K562 (cell line): ENCODE data around the gene RXRA. TPM values are rescaled to one million over a fixed set of nuclear protein-coding genes. Genes with fewer than 3 reads are reported as not detected.

Experiments
- BACH1 ChIP-seq: fragments of 200-800 bp; sonication (Bioruptor generic); IDR thresholded peaks from 2 replicates; pipeline ENCODE4 v1.6.1; 2016; ENCODE audit warnings: missing genetic modification characterization, missing compliant biosample characterization
- COPS2 ChIP-seq: fragments of 450-650 bp; conservative IDR thresholded peaks from 2 replicates; pipeline ENCODE4 v1.6.1; 2016; ENCODE audit warnings: mild to moderate bottlenecking, moderate library complexity
- ELF1 ChIP-seq: fragments of 200-800 bp; sonication (Bioruptor generic); IDR thresholded peaks from 2 replicates; pipeline ENCODE4 v1.6.1; 2016; ENCODE audit warnings: missing genetic modification characterization, missing compliant biosample characterization
- ESRRA ChIP-seq: fragments of 450-650 bp; IDR thresholded peaks from 2 replicates; pipeline ENCODE4 v1.6.1; 2014; ENCODE audit warnings: low read depth, mild to moderate bottlenecking, moderate library complexity, borderline replicate concordance
- FIP1L1 ChIP-seq: fragments of 200-400 bp; formaldehyde crosslinking; IDR thresholded peaks from 2 replicates; pipeline ENCODE4 v1.6.1; 2018; ENCODE audit warnings: mild to moderate bottlenecking, low read depth, low read length; ENCODE audit not compliant: poor library complexity, severe bottlenecking
- HIVEP1 ChIP-seq: fragments of 250-450 bp; sonication (Bioruptor Pico); IDR thresholded peaks from 2 replicates; pipeline ENCODE4 v1.4.0; 2020; ENCODE audit warnings: mild to moderate bottlenecking
- KLF13 ChIP-seq: fragments of 450-650 bp; IDR thresholded peaks from 2 replicates; pipeline ENCODE4 v1.6.1; 2016; ENCODE audit warnings: missing genetic modification characterization, low read depth, mild to moderate bottlenecking, missing compliant biosample characterization, moderate library complexity, borderline replicate concordance
- MBD2 ChIP-seq: sonication (generic); IDR thresholded peaks from 2 replicates; pipeline ENCODE4 v1.6.1; 2016; ENCODE audit warnings: low read depth, borderline replicate concordance
- NFE2 ChIP-seq: IDR thresholded peaks from 2 replicates; pipeline ENCODE4 v1.6.1; 2014; ENCODE audit warnings: antibody characterized with exemption, low read depth
- NFXL1 ChIP-seq: fragments of 450-650 bp; formaldehyde crosslinking; IDR thresholded peaks from 2 replicates; pipeline ENCODE4 v1.4.0; 2021; ENCODE audit warnings: mild to moderate bottlenecking
- NR4A1 ChIP-seq, 2 experiments: fragments of 250-450 bp in 1 of 2; fragments of 450-650 bp in 1 of 2; sonication (Bioruptor Pico) in 1 of 2; IDR thresholded peaks; 2 replicates each; pipeline versions ENCODE4 v1.4.0 to v1.6.1; 2016 to 2020; ENCODE audit warnings: mild to moderate bottlenecking in 2 of 2, missing compliant biosample characterization in 1 of 2, missing genetic modification characterization in 1 of 2, moderate library complexity in 1 of 2
- NUFIP1 ChIP-seq: fragments of 450-650 bp; IDR thresholded peaks from 2 replicates; pipeline ENCODE4 v1.6.1; 2018; ENCODE audit not compliant: partially characterized antibody
- POLR3G ChIP-seq: IDR thresholded peaks from 2 replicates; pipeline ENCODE4 v1.6.1; 2011; ENCODE audit not compliant: insufficient read length, insufficient replicate concordance; ENCODE audit errors: extremely low read depth
- PTBP1 ChIP-seq: fragments of 200-400 bp; formaldehyde crosslinking; IDR thresholded peaks from 2 replicates; pipeline ENCODE4 v1.6.1; 2017; ENCODE audit warnings: low read depth, low read length
- RNF2 ChIP-seq: sonication (generic); IDR thresholded peaks from 2 replicates; pipeline ENCODE4 v1.6.1; 2016
- SREBF2 ChIP-seq: sonication (generic); formaldehyde crosslinking; IDR thresholded peaks from 2 replicates; pipeline ENCODE4 v1.4.0; 2020; ENCODE audit warnings: mild to moderate bottlenecking, missing genetic modification reagents
- TAF15 ChIP-seq: fragments of 200-400 bp; formaldehyde crosslinking; IDR thresholded peaks from 2 replicates; pipeline ENCODE4 v1.6.1; 2017; ENCODE audit warnings: mild to moderate bottlenecking, low read depth, low read length, moderate library complexity
- ZBED1 ChIP-seq: IDR thresholded peaks from 2 replicates; pipeline ENCODE4 v1.6.1; 2014
- ZNF282 ChIP-seq: sonication (generic); formaldehyde crosslinking; IDR thresholded peaks from 2 replicates; pipeline ENCODE4 v1.8.1; 2023; ENCODE audit warnings: missing genetic modification reagents
- ZNF586 ChIP-seq: fragments of 450-650 bp; formaldehyde crosslinking; conservative IDR thresholded peaks from 2 replicates; pipeline ENCODE4 v1.4.0; 2020; ENCODE audit warnings: mild to moderate bottlenecking, moderate library complexity
- ZNF717 ChIP-seq: fragments of 250-450 bp; sonication (Bioruptor Pico); IDR thresholded peaks from 2 replicates; pipeline ENCODE4 v1.5.0; 2021
- ZNF785 ChIP-seq: fragments of 250-450 bp; sonication (Bioruptor Pico); IDR thresholded peaks from 2 replicates; pipeline ENCODE4 v1.4.0; 2020; ENCODE audit warnings: mild to moderate bottlenecking
- polyA plus RNA-seq, 8 experiments: library from polyadenylated mRNA; depleted of rRNA in 4 of 8; stranded (reverse) in 5 of 8; unstranded in 3 of 8; fragments of >200 nt; fragmentation: Nextera tagmentation in 2 of 8; fragmentation: Illumina TruSeq in 1 of 8; extraction: Ambion mirVana in 2 of 8; extraction: Trizol in 1 of 8; gene quantifications; 2 replicates each; pipeline versions ENCODE4 v1.2.1 to v1.2.3, GENCODE V29; 2011 to 2014; ENCODE audit warnings: inconsistent platforms in 1 of 8, missing spikeins in 1 of 8
- total RNA-seq, 7 experiments: library from RNA; depleted of rRNA in 6 of 7; stranded (reverse); fragments of >200 nt in 6 of 7; fragmentation: Illumina TruSeq in 2 of 7; extraction: Trizol in 2 of 7; gene quantifications; 2 replicates each; pipeline versions ENCODE4 v1.2.1 to v1.2.3, GENCODE V29; 2011 to 2021; ENCODE audit warnings: low replicate concordance in 1 of 7
- TF ChIP-seq, protein P1 (sequence below), 3 experiments: fragments of 200-800 bp in 1 of 3; sonication (Bioruptor generic) in 1 of 3; sonication (generic) in 1 of 3; formaldehyde crosslinking in 1 of 3; IDR thresholded peaks; 2 replicates each; pipeline versions ENCODE4 v1.6.1 to v1.8.0; 2016 to 2022; ENCODE audit warnings: mild to moderate bottlenecking in 2 of 3, missing compliant biosample characterization in 2 of 3, missing genetic modification characterization in 2 of 3, missing genetic modification reagents in 1 of 3
- TF ChIP-seq, protein P2 (sequence below), 2 experiments: fragments of 150-350 bp in 1 of 2; IDR thresholded peaks; 2 replicates each; pipeline ENCODE4 v1.6.1; 2012 to 2016; ENCODE audit warnings: low read depth in 2 of 2, low read length in 2 of 2, mild to moderate bottlenecking in 1 of 2, moderate library complexity in 1 of 2

Gene RXRA
- total and polyA plus RNA-seq, 9 of the 15 experiments (the other 6 are each of a cell fraction or from before 2014, with no cell fraction given) = 0.35 to 23.6 (median 4.6) TPM

DNA sequence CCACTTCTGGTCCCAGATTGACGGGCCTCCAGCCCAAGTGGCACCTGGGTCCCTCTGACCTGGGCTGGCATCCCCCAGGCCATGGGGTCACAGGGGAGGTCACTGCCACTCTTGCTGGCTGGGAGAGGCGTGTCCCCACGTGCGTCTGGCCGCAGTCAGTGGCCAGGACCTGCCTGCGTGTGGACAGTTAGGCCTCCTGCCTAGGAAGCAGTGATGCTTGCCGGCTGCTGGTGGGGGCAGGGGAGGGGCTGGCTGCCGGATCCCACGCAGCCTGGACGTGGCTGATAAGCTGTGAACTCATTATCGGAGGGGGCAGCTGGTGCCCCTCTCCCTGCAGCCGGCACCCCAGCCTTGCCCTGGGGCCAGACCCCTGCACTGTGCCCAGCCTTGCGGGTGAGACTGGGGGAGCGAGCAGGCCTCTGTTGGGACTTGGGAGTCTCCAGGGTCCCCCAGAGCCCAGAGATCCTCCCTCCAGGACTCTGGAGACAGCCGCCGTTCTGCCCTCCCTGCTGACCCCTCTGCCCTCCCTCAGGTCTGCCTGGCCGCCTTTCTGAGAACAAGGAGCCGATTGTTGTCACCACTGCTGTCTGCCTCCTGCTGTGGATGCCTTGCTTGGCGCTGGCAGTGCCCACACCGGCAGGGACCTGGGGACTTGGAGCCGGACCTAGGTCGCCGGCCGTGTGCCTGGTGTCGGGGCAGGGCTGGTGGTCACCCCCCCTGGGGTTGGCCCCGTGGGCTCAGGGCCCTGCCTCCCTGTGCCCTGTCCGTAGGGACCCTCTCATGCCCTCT, 12.3 kb downstream of the RXRA start (continued):
- no peak for TF ChIP-seq ZNF717 (CRISPR knock-in tag)
- TF ChIP-seq NFE2 = peak; percentile 25; the same call in 1 of the 2 replicates
- TF ChIP-seq POLR3G = no peak
- TF ChIP-seq, protein P1, sequence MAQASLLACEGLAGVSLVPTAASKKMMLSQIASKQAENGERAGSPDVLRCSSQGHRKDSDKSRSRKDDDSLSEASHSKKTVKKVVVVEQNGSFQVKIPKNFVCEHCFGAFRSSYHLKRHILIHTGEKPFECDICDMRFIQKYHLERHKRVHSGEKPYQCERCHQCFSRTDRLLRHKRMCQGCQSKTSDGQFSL (CRISPR knock-in tag; IDR thresholded peaks at IDR 0.05) = no peak
- TF ChIP-seq, protein P1 (tag; IDR thresholded peaks at IDR 0.05) = no peak
- TF ChIP-seq NFXL1 (CRISPR knock-in tag) = no peak
- TF ChIP-seq SREBF2 (CRISPR knock-in tag) = no peak
- no peak for TF ChIP-seq HIVEP1
- peak; percentile 66 for TF ChIP-seq FIP1L1
- TF ChIP-seq KLF13 (tag) = peak; percentile 91; the same call in 1 of the 2 replicates
- no peak for TF ChIP-seq NUFIP1
- TF ChIP-seq RNF2 = peak; percentile 93
- no peak for TF ChIP-seq COPS2
- no peak for TF ChIP-seq ZNF282 (CRISPR knock-in tag)
- TF ChIP-seq TAF15 = no peak
- peak; percentile 71; the same call in 1 of the 2 replicates for TF ChIP-seq PTBP1
- TF ChIP-seq ZNF785 = no peak
- no peak for TF ChIP-seq ZNF586 (CRISPR knock-in tag)
- TF ChIP-seq, protein P2, sequence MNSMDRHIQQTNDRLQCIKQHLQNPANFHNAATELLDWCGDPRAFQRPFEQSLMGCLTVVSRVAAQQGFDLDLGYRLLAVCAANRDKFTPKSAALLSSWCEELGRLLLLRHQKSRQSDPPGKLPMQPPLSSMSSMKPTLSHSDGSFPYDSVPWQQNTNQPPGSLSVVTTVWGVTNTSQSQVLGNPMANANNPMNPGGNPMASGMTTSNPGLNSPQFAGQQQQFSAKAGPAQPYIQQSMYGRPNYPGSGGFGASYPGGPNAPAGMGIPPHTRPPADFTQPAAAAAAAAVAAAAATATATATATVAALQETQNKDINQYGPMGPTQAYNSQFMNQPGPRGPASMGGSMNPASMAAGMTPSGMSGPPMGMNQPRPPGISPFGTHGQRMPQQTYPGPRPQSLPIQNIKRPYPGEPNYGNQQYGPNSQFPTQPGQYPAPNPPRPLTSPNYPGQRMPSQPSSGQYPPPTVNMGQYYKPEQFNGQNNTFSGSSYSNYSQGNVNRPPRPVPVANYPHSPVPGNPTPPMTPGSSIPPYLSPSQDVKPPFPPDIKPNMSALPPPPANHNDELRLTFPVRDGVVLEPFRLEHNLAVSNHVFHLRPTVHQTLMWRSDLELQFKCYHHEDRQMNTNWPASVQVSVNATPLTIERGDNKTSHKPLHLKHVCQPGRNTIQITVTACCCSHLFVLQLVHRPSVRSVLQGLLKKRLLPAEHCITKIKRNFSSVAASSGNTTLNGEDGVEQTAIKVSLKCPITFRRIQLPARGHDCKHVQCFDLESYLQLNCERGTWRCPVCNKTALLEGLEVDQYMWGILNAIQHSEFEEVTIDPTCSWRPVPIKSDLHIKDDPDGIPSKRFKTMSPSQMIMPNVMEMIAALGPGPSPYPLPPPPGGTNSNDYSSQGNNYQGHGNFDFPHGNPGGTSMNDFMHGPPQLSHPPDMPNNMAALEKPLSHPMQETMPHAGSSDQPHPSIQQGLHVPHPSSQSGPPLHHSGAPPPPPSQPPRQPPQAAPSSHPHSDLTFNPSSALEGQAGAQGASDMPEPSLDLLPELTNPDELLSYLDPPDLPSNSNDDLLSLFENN (IDR thresholded peaks at IDR 0.05; ENCODE audit: low read depth in 2 of 2, low read length in 2 of 2) = peak in 1 of 2 experiments; percentile 98; a peak in 2 of 4 replicates
- no peak for TF ChIP-seq BACH1
- TF ChIP-seq ZBED1 = peak; percentile 89
- TF ChIP-seq NR4A1 (CRISPR knock-in tag; IDR thresholded peaks at IDR 0.05) = no peak
- TF ChIP-seq NR4A1 (tag; IDR thresholded peaks at IDR 0.05) = peak; percentile 78; the same call in 1 of the 2 replicates
- peak; percentile 59 for TF ChIP-seq ESRRA
- no peak for TF ChIP-seq ELF1 (tag)
- peak; percentile 68 for TF ChIP-seq MBD2
